ENCODE measurements around the gene TMEM238L.
A peak's percentile ranks its signal among the peaks of the same experiment; 100 is the strongest.
"Not testable (repeated sequence)": the region's sequence is repeated elsewhere in the genome, so short reads cannot be mapped to it uniquely, and the experiment has no call there.

Gene TMEM238L, protein sequence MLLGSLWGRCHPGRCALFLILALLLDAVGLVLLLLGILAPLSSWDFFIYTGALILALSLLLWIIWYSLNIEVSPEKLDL

DNA sequence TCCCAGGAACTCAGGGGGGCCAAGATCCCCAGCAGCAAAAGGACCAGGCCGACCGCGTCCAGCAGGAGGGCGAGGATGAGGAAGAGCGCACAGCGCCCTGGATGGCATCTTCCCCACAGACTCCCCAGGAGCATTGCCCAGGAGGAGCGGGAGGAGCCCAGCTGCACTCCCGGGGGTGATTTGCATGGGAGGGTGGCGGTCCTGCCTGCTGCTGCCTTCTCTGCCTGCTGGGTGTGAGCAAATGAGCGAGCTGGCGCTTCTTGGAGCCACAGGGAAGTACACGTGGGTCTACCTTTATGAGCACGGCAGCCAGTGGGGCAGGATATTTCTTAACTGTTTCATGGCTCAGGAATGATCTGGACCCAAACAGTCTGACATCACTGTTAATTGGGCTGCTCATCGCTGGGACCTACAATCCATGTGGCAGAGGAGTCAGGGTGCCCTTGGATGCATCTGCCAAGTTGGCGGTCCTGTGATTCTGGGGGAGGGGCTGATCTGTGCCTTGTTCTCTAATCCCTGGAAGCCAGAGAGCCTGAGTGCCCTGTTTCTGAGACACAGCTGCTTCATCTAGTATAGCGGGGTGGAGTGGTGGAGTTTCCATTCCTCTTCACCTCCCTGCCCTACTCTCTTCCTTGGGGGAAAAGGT, at the start of gene TMEM238L:
Gene TMEM238L, minus strand, starts transcription at position 270 of the 646 bp plus-strand sequence. Its CDS starts 136 bp downstream, at position 134.
- TF ChIP-seq POLR2A (IDR thresholded peaks at IDR 0.05; ENCODE audit: low read depth, low read length) = no peak
- no peak for DNase-seq (ENCODE audit: insufficient read length, low spot score)
- FAIRE-seq = no peak

DNA sequence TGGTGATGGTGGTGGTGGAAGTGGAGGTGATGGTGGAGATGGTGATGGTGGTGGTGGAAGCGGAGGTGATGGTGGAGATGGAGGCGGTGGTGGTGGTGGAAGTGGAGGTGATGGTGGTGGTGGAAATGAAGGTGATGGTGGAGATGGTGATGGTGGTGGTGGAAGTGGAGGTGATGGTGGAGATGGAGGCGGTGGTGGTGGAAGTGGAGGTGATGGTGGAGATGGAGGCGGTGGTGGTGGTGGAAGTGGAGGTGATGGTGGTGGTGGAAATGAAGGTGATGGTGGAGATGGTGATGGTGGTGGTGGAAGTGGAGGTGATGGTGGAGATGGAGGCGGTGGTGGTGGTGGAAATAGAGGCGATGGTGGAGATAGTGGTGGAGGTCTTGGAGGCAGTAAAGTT, 42.7 kb upstream of the TMEM238L start:
- DNase-seq (ENCODE audit: insufficient read length, low spot score); FAIRE-seq: not testable (repeated sequence)

GRCh38 chr17:10845388-10845751, 41.5 kb upstream of the TMEM238L start:
- no peak for DNase-seq (ENCODE audit: insufficient read length, low spot score)
- FAIRE-seq = no peak
- TF ChIP-seq POLR2A (IDR thresholded peaks at IDR 0.05; ENCODE audit: low read depth, low read length) = no peak

GRCh38 chr17:10844621-10845387, 40.9 kb upstream of the TMEM238L start:
- TF ChIP-seq POLR2A (IDR thresholded peaks at IDR 0.05; ENCODE audit: low read depth, low read length) = no peak
- DNase-seq (ENCODE audit: insufficient read length, low spot score) (peak; percentile 69), FAIRE-seq (peak; percentile 72)

DNA sequence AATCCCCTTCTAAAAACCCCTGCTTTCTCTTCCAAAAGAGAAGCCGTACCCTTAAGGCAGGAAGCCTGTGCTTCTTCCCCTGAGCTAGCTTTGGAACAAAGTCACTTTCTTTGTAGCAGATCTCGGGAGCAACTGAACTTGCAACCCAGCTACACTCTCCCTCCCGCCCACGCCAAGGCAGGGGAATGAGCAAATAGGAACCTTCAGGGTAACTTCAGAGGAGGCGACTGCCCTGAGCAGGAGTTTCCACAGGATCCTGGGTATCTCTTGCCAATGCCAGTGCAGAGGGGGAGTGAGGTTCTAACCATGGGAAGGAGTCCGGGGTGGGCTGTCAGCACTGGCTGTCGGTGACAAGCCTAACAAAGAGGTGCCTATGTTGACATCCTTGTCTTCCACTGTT, 39.9 kb upstream of the TMEM238L start:
- no peak for TF ChIP-seq POLR2A (IDR thresholded peaks at IDR 0.05; ENCODE audit: low read depth, low read length)
- FAIRE-seq (no peak), DNase-seq (ENCODE audit: insufficient read length, low spot score) (no peak)

DNA sequence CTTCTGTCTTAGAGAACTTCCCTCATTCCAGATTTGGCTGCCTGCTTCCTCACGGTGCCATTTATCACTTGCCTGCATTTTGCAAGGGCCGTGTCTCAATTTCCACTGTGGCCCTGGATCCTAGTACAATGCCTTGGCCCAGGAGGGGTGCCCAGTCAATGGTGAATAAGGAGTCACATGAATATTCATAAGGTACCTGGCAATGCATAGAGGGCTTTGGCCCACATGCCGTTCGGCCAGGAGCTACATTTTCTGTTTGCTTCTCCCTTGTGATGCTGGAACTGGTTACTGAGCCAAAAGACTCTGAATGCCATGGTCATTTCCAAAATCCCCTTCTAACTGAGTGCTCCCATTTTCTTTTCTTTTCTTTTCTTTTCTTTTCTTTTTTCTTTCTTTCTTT, 38.8 kb upstream of the TMEM238L start:
- FAIRE-seq (no peak), DNase-seq (ENCODE audit: insufficient read length, low spot score) (no peak)
- no peak for TF ChIP-seq POLR2A (IDR thresholded peaks at IDR 0.05; ENCODE audit: low read depth, low read length)

- no peak for TF ChIP-seq POLR2A (IDR thresholded peaks at IDR 0.05; ENCODE audit: low read depth, low read length)
- FAIRE-seq (no peak), DNase-seq (ENCODE audit: insufficient read length, low spot score) (no peak)
These were observed 34.8 kb upstream of the TMEM238L start for GRCh38 chr17:10838682-10839081.

- FAIRE-seq = no peak
- no peak for TF ChIP-seq POLR2A (IDR thresholded peaks at IDR 0.05; ENCODE audit: low read depth, low read length)
- no peak for DNase-seq (ENCODE audit: insufficient read length, low spot score)
These were observed 34.0 kb upstream of the TMEM238L start, which contains the start of gene PIRT for GRCh38 chr17:10837921-10838320. Gene PIRT (minus strand): TSS chr17:10838087. CDS start chr17:10825645, 12,442 bp downstream.

GRCh38 chr17:10836966-10837590, 33.2 kb upstream of the TMEM238L start:
- DNase-seq (ENCODE audit: insufficient read length, low spot score) (no peak), FAIRE-seq (no peak)
- no peak for TF ChIP-seq POLR2A (IDR thresholded peaks at IDR 0.05; ENCODE audit: low read depth, low read length)

- DNase-seq (ENCODE audit: insufficient read length, low spot score) = no peak
- FAIRE-seq = no peak
- no peak for TF ChIP-seq POLR2A (IDR thresholded peaks at IDR 0.05; ENCODE audit: low read depth, low read length)
These were observed 32.2 kb upstream of the TMEM238L start for GRCh38 chr17:10836145-10836544.

DNA sequence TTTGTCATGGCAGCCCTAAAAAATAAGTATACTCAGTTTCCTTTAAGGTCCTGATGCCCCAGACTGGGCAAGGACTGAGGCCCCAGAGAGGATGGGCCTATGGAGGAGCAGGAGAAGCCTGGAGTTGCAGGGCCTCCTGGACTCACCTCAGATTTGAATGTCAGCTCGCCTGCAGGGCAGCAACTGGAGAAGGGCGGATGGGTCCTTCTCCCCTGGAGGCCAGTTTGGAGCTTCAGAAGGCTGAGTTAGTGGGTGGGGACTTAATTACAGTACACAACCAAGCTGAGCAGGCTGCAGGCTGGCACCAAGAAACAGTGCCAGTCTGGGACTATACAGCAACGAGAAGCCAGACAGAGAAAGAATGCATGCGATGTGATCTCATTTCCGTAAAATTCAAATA, 27.8 kb upstream of the TMEM238L start:
- no peak for FAIRE-seq
- no peak for TF ChIP-seq POLR2A (IDR thresholded peaks at IDR 0.05; ENCODE audit: low read depth, low read length)
- no peak for DNase-seq (ENCODE audit: insufficient read length, low spot score)

- FAIRE-seq (no peak), DNase-seq (ENCODE audit: insufficient read length, low spot score) (no peak)
- TF ChIP-seq POLR2A (IDR thresholded peaks at IDR 0.05; ENCODE audit: low read depth, low read length) = no peak
These were observed 24.1 kb upstream of the TMEM238L start for GRCh38 chr17:10827898-10828552.

GRCh38 chr17:10824874-10825273, 21.0 kb upstream of the TMEM238L start:
- TF ChIP-seq POLR2A (IDR thresholded peaks at IDR 0.05; ENCODE audit: low read depth, low read length) = no peak
- DNase-seq (ENCODE audit: insufficient read length, low spot score) (no peak), FAIRE-seq (no peak)

- no peak for TF ChIP-seq POLR2A (IDR thresholded peaks at IDR 0.05; ENCODE audit: low read depth, low read length)
- DNase-seq (ENCODE audit: insufficient read length, low spot score) = no peak
- no peak for FAIRE-seq
These were observed 17.9 kb upstream of the TMEM238L start for GRCh38 chr17:10821770-10822169.

Measured in H54 (cell line).